ENCODE measurements around the gene DNAH10.

Gene DNAH10

GRCh38 chr12:123893276-123893675 lies 131.2 kb downstream of the DNAH10 start:
- H3K36me3 ChIP-seq (ENCODE audit: control insufficient read depth in 2 of 2, insufficient read depth in 2 of 2, low read length in 2 of 2) = no peaks in the 10 kb centered on the region
- no peaks in the 10 kb centered on the region for H3K4me1 ChIP-seq (ENCODE audit: control insufficient read depth, insufficient read depth, low read length)
- no peak overlapping the region for H3K4me3 ChIP-seq (ENCODE audit: low read length in 2 of 2)
- no peak overlapping the region for H3K9ac ChIP-seq (ENCODE audit: low read length in 2 of 2)
- H3K27ac ChIP-seq (ENCODE audit: low read length) = no peak overlapping the region
- peaks cover 2 to 16% of the 10 kb centered on the region in 2 donors for H3K27me3 ChIP-seq (ENCODE audit: control insufficient read depth in 1 of 2, insufficient read depth in 2 of 2, low read length in 2 of 2)
- H3K9me3 ChIP-seq (ENCODE audit: control insufficient read depth in 2 of 2, low read length in 2 of 2) = no peaks in the 10 kb centered on the region

GRCh38 chr12:123894823-123895345 lies 132.8 kb downstream of the DNAH10 start:
- Histone ChIP-seq H3K27me3 (ENCODE audit: control insufficient read depth in 1 of 2, insufficient read depth in 2 of 2, low read length in 2 of 2) (peaks cover 2 to 12% of the 10 kb centered on the region in 2 donors), H3K9me3 (ENCODE audit: control insufficient read depth in 2 of 2, low read length in 2 of 2) (no peaks in the 10 kb centered on the region), H3K27ac (ENCODE audit: low read length) (no peak overlapping the region), H3K9ac (ENCODE audit: low read length in 2 of 2) (no peak overlapping the region), H3K4me3 (ENCODE audit: low read length in 2 of 2) (no peak overlapping the region), H3K4me1 (ENCODE audit: control insufficient read depth, insufficient read depth, low read length) (no peaks in the 10 kb centered on the region), H3K36me3 (ENCODE audit: control insufficient read depth in 2 of 2, insufficient read depth in 2 of 2, low read length in 2 of 2) (no peaks in the 10 kb centered on the region)

GRCh38 chr12:123895451-123895850 lies 133.3 kb downstream of the DNAH10 start:
- Histone ChIP-seq H3K4me1 (ENCODE audit: control insufficient read depth, insufficient read depth, low read length) (no peaks in the 10 kb centered on the region), H3K9ac (ENCODE audit: low read length in 2 of 2) (no peak overlapping the region), H3K27me3 (ENCODE audit: control insufficient read depth in 1 of 2, insufficient read depth in 2 of 2, low read length in 2 of 2) (peaks cover 2 to 13% of the 10 kb centered on the region in 2 donors), H3K9me3 (ENCODE audit: control insufficient read depth in 2 of 2, low read length in 2 of 2) (no peaks in the 10 kb centered on the region), H3K36me3 (ENCODE audit: control insufficient read depth in 2 of 2, insufficient read depth in 2 of 2, low read length in 2 of 2) (no peaks in the 10 kb centered on the region), H3K4me3 (ENCODE audit: low read length in 2 of 2) (no peak overlapping the region), H3K27ac (ENCODE audit: low read length) (no peak overlapping the region)

- H3K9ac ChIP-seq (ENCODE audit: low read length in 2 of 2) = no peak overlapping the region
- H3K4me3 ChIP-seq (ENCODE audit: low read length in 2 of 2) = peak overlapping the region in 1 of 2 donors; percentile 44
- H3K9me3 ChIP-seq (ENCODE audit: control insufficient read depth in 2 of 2, low read length in 2 of 2) = no peaks in the 10 kb centered on the region
- H3K4me1 ChIP-seq (ENCODE audit: control insufficient read depth, insufficient read depth, low read length) = no peaks in the 10 kb centered on the region
- H3K27ac ChIP-seq (ENCODE audit: low read length) = no peak overlapping the region
- H3K27me3 ChIP-seq (ENCODE audit: control insufficient read depth in 1 of 2, insufficient read depth in 2 of 2, low read length in 2 of 2) = peaks cover 5 to 18% of the 10 kb centered on the region in 2 donors
- no peaks in the 10 kb centered on the region for H3K36me3 ChIP-seq (ENCODE audit: control insufficient read depth in 2 of 2, insufficient read depth in 2 of 2, low read length in 2 of 2)
Measured at GRCh38 chr12:123896767-123897166, 134.7 kb downstream of the DNAH10 start.

GRCh38 chr12:123897221-123897620 lies 135.1 kb downstream of the DNAH10 start:
- no peaks in the 10 kb centered on the region for H3K9me3 ChIP-seq (ENCODE audit: control insufficient read depth in 2 of 2, low read length in 2 of 2)
- peak overlapping the region in 1 of 2 donors; percentile 44 for H3K4me3 ChIP-seq (ENCODE audit: low read length in 2 of 2)
- H3K27ac ChIP-seq (ENCODE audit: low read length) = no peak overlapping the region
- no peaks in the 10 kb centered on the region for H3K4me1 ChIP-seq (ENCODE audit: control insufficient read depth, insufficient read depth, low read length)
- H3K36me3 ChIP-seq (ENCODE audit: control insufficient read depth in 2 of 2, insufficient read depth in 2 of 2, low read length in 2 of 2) = no peaks in the 10 kb centered on the region
- H3K9ac ChIP-seq (ENCODE audit: low read length in 2 of 2) = no peak overlapping the region
- peaks cover 9 to 16% of the 10 kb centered on the region in 2 donors for H3K27me3 ChIP-seq (ENCODE audit: control insufficient read depth in 1 of 2, insufficient read depth in 2 of 2, low read length in 2 of 2)

GRCh38 chr12:123898673-123899072 lies 136.6 kb downstream of the DNAH10 start:
- peaks cover 7 to 9% of the 10 kb centered on the region in 2 donors for H3K27me3 ChIP-seq (ENCODE audit: control insufficient read depth in 1 of 2, insufficient read depth in 2 of 2, low read length in 2 of 2)

GRCh38 chr12:123899368-123899767 lies 137.3 kb downstream of the DNAH10 start:
- H3K4me3 ChIP-seq (ENCODE audit: low read length in 2 of 2) = no peak overlapping the region

More at GRCh38 chr12:123898673-123899072, 136.6 kb downstream of the DNAH10 start:
- Histone ChIP-seq H3K9ac (ENCODE audit: low read length in 2 of 2) (no peak overlapping the region), H3K36me3 (ENCODE audit: control insufficient read depth in 2 of 2, insufficient read depth in 2 of 2, low read length in 2 of 2) (no peaks in the 10 kb centered on the region), H3K4me1 (ENCODE audit: control insufficient read depth, insufficient read depth, low read length) (no peaks in the 10 kb centered on the region), H3K9me3 (ENCODE audit: control insufficient read depth in 2 of 2, low read length in 2 of 2) (no peaks in the 10 kb centered on the region), H3K4me3 (ENCODE audit: low read length in 2 of 2) (no peak overlapping the region), H3K27ac (ENCODE audit: low read length) (no peak overlapping the region)

GRCh38 chr12:123900871-123901376 lies 138.8 kb downstream of the DNAH10 start:
- H3K4me3 ChIP-seq (ENCODE audit: low read length in 2 of 2) = no peak overlapping the region
- H3K36me3 ChIP-seq (ENCODE audit: control insufficient read depth in 2 of 2, insufficient read depth in 2 of 2, low read length in 2 of 2) = no peaks in the 10 kb centered on the region
- H3K9ac ChIP-seq (ENCODE audit: low read length in 2 of 2) = no peak overlapping the region
- H3K27me3 ChIP-seq (ENCODE audit: control insufficient read depth in 1 of 2, insufficient read depth in 2 of 2, low read length in 2 of 2) = peaks cover 7 to 9% of the 10 kb centered on the region in 2 donors
- H3K9me3 ChIP-seq (ENCODE audit: control insufficient read depth in 2 of 2, low read length in 2 of 2) = no peaks in the 10 kb centered on the region
- no peaks in the 10 kb centered on the region for H3K4me1 ChIP-seq (ENCODE audit: control insufficient read depth, insufficient read depth, low read length)
- no peak overlapping the region for H3K27ac ChIP-seq (ENCODE audit: low read length)

More at GRCh38 chr12:123899368-123899767, 137.3 kb downstream of the DNAH10 start:
- no peaks in the 10 kb centered on the region for H3K36me3 ChIP-seq (ENCODE audit: control insufficient read depth in 2 of 2, insufficient read depth in 2 of 2, low read length in 2 of 2)
- H3K27me3 ChIP-seq (ENCODE audit: control insufficient read depth in 1 of 2, insufficient read depth in 2 of 2, low read length in 2 of 2) = peaks cover 7 to 9% of the 10 kb centered on the region in 2 donors
- no peaks in the 10 kb centered on the region for H3K4me1 ChIP-seq (ENCODE audit: control insufficient read depth, insufficient read depth, low read length)
- H3K9ac ChIP-seq (ENCODE audit: low read length in 2 of 2) = no peak overlapping the region
- H3K27ac ChIP-seq (ENCODE audit: low read length) = no peak overlapping the region
- no peaks in the 10 kb centered on the region for H3K9me3 ChIP-seq (ENCODE audit: control insufficient read depth in 2 of 2, low read length in 2 of 2)

GRCh38 chr12:123902821-123903220 lies 140.7 kb downstream of the DNAH10 start:
- H3K27me3 ChIP-seq (ENCODE audit: control insufficient read depth in 1 of 2, insufficient read depth in 2 of 2, low read length in 2 of 2) = peaks cover 7 to 9% of the 10 kb centered on the region in 2 donors

GRCh38 chr12:123903301-123904065 lies 141.4 kb downstream of the DNAH10 start:
- Histone ChIP-seq H3K27ac (ENCODE audit: low read length) (no peak overlapping the region), H3K9me3 (ENCODE audit: control insufficient read depth in 2 of 2, low read length in 2 of 2) (no peaks in the 10 kb centered on the region), H3K36me3 (ENCODE audit: control insufficient read depth in 2 of 2, insufficient read depth in 2 of 2, low read length in 2 of 2) (no peaks in the 10 kb centered on the region), H3K4me1 (ENCODE audit: control insufficient read depth, insufficient read depth, low read length) (peaks cover 2% of the 10 kb centered on the region), H3K9ac (ENCODE audit: low read length in 2 of 2) (no peak overlapping the region), H3K27me3 (ENCODE audit: control insufficient read depth in 1 of 2, insufficient read depth in 2 of 2, low read length in 2 of 2) (peaks cover 7 to 9% of the 10 kb centered on the region in 2 donors), H3K4me3 (ENCODE audit: low read length in 2 of 2) (no peak overlapping the region)

More at GRCh38 chr12:123902821-123903220, 140.7 kb downstream of the DNAH10 start:
- no peak overlapping the region for H3K27ac ChIP-seq (ENCODE audit: low read length)
- no peak overlapping the region for H3K9ac ChIP-seq (ENCODE audit: low read length in 2 of 2)
- no peaks in the 10 kb centered on the region for H3K36me3 ChIP-seq (ENCODE audit: control insufficient read depth in 2 of 2, insufficient read depth in 2 of 2, low read length in 2 of 2)
- no peaks in the 10 kb centered on the region for H3K9me3 ChIP-seq (ENCODE audit: control insufficient read depth in 2 of 2, low read length in 2 of 2)
- H3K4me1 ChIP-seq (ENCODE audit: control insufficient read depth, insufficient read depth, low read length) = peaks cover 2% of the 10 kb centered on the region
- H3K4me3 ChIP-seq (ENCODE audit: low read length in 2 of 2) = no peak overlapping the region
